ENCODE results near the gene CHCHD4. TPM values are rescaled to one million over a fixed set of nuclear protein-coding genes. Genes with fewer than 3 reads are reported as not detected.

The CHCHD4 gene
- total RNA-seq, 8 experiments from 2014 or later: 9.4 to 28.1 (median 13.9) TPM

DNA sequence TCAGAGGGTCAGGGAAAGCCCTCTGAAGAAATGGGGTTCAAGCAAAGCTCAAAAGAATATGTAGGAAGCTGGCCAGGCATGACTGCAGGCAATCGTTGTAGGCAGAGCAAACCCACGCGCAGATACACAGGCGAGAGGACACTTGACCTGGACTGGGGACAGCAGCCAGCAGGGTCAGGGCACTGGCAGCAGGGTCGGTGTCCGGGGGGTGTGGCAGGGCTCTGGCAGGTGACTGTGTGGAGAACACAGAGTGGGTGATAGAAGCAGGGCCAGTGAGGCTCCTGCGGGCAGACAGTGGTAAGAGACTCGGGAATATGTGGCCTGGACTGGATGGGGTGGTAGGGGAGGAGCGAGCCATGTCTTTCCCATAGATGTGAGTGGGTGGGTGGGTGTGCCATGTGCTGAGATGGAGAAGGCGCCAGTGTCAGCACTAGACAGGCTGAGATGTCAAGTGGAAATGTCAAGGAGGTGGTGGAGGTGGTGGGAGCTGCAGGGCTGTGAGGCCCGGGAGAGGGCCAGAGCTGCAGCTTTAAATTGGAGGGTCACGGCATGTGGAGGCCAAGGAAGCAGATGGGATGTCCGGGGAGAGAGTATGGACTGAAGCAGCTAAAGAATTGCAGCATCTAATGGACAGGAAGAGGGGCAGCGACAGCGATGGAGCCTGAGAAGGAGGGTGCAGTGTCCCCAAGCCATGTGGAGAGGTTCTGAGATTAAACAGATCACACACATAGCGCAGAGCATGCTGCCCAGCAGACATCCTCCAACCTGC, 13.6 kb upstream of the CHCHD4 start:
- ATAC-seq (replicated peaks in 6 of 8): no peak
- 72 to 98% (median 94%) methylated on average over 2 to 8 of the region's 16 CpGs; no CpG with 5 or more reads in 4 of the 10 experiments for WGBS, 10 experiments
- in situ Hi-C loops (cut with MboI; ENCODE audit: low pct_unique_long_range_greater_than_20kb in 2 of 9, low sequenced_read_pairs in 9 of 9, unreplicated experiment in 9 of 9): no loop called here
- Histone ChIP-seq H3K4me1 (replicated peaks in 1 of 2) (no peaks in the 10 kb centered on the region), H3K4me3 (no peak overlapping the region), H3K27ac (no peak overlapping the region)

DNA sequence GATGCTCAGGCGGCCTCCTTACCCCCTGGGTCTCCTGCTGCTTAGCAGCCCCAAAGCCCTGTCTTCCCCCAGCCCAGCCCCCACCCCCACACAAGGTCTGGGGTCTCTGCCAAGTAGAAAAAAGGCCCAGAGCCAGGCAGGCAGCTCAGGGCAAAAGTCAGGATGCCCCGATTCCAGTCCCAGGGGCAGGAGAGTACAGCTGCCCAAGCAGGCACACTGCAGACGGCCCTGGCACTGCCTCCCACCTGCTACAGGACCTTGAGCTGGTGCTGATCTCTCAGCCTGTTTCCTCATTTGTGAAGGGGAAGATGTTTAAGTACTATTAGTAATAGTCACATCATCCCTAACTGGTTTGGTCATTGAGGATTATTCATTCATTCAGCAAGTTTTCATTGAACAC, 12.8 kb upstream of the CHCHD4 start:
- Histone ChIP-seq H3K27ac (no peak overlapping the region), H3K4me3 (no peak overlapping the region), H3K4me1 (replicated peaks in 1 of 2) (no peaks in the 10 kb centered on the region)
- no peak for ATAC-seq (replicated peaks in 6 of 8)
- in situ Hi-C loops (cut with MboI; ENCODE audit: low pct_unique_long_range_greater_than_20kb in 2 of 9, low sequenced_read_pairs in 9 of 9, unreplicated experiment in 9 of 9): no loop called here
- WGBS, 10 experiments: 71 to 100% methylated on average over 2 of the region's 3 CpGs; no CpG with 5 or more reads in 8 of the 10 experiments

DNA sequence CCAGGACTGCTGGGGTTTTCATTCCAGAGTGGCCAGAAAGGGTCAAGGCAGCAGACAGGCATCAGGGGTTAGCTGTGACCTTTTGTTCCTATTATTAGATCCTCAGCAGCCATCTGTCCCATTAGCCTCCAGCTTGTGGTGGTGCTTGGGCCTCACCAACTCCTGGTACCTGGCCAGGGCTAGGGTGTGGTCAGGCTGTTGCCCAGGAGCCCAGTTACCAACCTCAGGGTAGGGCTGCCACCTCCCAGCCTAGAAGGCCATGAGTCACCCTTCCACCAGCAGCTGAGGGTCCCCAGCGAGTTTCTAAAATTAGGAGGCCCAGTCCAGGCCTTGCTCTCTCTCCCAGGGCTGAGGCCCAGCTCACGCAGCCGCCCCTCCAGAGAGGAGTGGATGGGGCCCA, 12.3 kb upstream of the CHCHD4 start:
- H3K27ac ChIP-seq: no peak overlapping the region
- peak in 2 of 8 experiments; percentile 10 to 13 for ATAC-seq (replicated peaks in 6 of 8)
- no CpG with 5 or more reads among the region's 3 CpGs for WGBS, 10 experiments

DNA sequence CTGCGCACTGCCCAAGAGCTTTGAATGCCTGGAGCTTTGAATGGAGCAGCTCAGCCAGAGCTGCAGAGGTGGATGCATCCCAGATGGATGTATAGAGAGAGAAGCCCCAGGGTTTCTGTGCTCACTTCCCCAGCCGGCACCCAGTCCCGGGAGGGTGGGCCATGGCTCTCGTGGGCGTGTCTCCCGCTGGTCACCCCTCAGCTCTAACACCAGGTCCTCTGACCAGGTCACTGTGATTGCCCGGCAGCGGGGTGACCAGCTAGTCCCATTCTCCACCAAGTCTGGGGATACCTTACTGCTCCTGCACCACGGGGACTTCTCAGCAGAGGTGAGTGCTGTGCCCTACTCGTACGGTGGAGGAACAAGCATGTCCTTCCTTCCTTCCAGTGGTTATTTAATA, 10.9 kb upstream of the CHCHD4 start:
- no peak for ATAC-seq (replicated peaks in 6 of 8)
- WGBS, 10 experiments: 70 to 100% (median 90%) methylated on average over 2 to 6 of the region's 11 CpGs; no CpG with 5 or more reads in 5 of the 10 experiments

More for the DNA sequence above, 12.3 kb upstream of the CHCHD4 start:
- in situ Hi-C loops (cut with MboI; ENCODE audit: low pct_unique_long_range_greater_than_20kb in 2 of 9, low sequenced_read_pairs in 9 of 9, unreplicated experiment in 9 of 9): no loop called here
- no peaks in the 10 kb centered on the region for H3K4me1 ChIP-seq (replicated peaks in 1 of 2)
- no peak overlapping the region for H3K4me3 ChIP-seq

DNA sequence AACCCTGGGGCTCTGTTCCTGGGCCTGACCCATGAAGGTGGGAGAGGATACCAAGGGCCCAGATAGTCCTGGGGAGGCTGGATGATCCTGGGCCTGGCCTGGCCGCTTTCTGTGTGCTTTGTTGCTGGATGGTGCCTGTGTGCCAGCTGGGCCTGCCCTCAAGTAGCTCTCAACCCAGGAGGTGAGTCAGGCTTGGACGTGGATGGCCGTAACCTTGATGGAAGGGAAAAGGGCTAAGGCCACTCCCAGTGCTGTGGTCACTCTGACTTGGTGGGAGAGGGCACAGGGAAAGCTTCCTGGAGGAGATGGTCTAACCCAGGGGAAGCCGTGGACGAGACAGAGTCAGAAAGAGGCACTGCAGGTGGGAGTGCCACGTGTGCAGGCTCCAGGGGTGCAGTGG, 9.6 kb upstream of the CHCHD4 start:
- no peak for ATAC-seq (replicated peaks in 6 of 8)
- 80 to 93% methylated on average over 2 to 4 of the region's 6 CpGs; no CpG with 5 or more reads in 8 of the 10 experiments for WGBS, 10 experiments
- no peaks in the 10 kb centered on the region for H3K4me1 ChIP-seq (replicated peaks in 1 of 2)
- no peak overlapping the region for H3K4me3 ChIP-seq
- in situ Hi-C loops (cut with MboI; ENCODE audit: low pct_unique_long_range_greater_than_20kb in 2 of 9, low sequenced_read_pairs in 9 of 9, unreplicated experiment in 9 of 9): no loop called here
- no peak overlapping the region for H3K27ac ChIP-seq

More for the DNA sequence above, 10.9 kb upstream of the CHCHD4 start:
- no peaks in the 10 kb centered on the region for H3K4me1 ChIP-seq (replicated peaks in 1 of 2)
- in situ Hi-C loops (cut with MboI; ENCODE audit: low pct_unique_long_range_greater_than_20kb in 2 of 9, low sequenced_read_pairs in 9 of 9, unreplicated experiment in 9 of 9): no loop called here
- H3K4me3 ChIP-seq: no peak overlapping the region
- H3K27ac ChIP-seq: no peak overlapping the region

DNA sequence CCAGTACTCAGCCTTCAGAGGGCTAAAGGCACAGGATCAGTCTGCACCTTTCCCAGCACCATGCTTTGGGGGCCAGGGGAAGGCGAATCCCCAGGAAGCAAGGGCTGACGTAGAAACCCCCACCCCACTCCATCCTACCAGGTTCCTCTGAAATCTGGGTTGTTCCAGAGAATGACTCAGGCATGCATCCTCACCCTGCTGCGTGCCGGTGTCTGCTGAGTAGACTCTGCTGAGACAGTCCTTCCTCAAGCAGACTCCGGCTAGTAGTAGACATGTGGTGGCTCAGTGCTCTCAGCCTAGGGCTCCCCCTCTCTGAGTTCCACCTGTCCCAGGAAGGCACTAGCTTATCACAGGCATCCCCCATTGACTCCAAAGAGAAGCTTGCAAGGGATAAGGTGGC, 9.2 kb upstream of the CHCHD4 start:
- no peak for ATAC-seq (replicated peaks in 6 of 8)
- Histone ChIP-seq H3K4me1 (replicated peaks in 1 of 2) (no peaks in the 10 kb centered on the region), H3K27ac (no peak overlapping the region), H3K4me3 (no peak overlapping the region)
- in situ Hi-C loops (cut with MboI; ENCODE audit: low pct_unique_long_range_greater_than_20kb in 2 of 9, low sequenced_read_pairs in 9 of 9, unreplicated experiment in 9 of 9): no loop called here
- 100% methylated on average over 1 to 2 of the region's 5 CpGs; no CpG with 5 or more reads in 8 of the 10 experiments for WGBS, 10 experiments

DNA sequence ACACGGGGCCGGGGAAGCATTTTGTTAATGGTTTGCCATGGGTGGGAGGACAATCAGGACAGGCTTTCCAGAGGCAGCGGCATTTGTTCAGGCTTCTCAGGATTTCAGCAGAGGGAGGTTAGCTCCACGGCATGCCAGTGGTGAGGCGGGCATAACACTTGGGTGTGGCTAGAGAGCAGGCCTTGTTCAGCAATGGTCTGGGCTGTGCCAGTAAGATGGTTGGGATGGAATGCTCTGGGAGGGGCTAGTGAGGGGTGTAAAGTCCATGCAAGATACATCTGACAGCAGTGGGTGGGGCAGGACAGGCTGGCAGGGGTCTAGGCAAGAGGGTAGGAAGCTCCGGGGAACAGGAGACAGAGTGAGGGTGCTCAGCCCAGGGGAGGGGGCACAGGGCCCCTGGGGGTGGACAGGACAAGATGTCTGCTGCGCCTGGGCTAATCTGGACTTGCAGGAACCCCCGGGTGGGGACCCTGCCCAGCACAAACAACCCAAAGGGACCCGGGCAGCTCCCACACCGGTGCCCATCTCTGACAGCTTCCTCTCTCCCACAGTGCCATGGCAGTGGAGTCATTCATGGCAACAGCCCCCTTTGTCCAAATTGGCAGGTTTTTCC, 8.6 kb upstream of the CHCHD4 start:
- no peak overlapping the region for H3K4me3 ChIP-seq
- no peak overlapping the region for H3K27ac ChIP-seq
- H3K4me1 ChIP-seq (replicated peaks in 1 of 2): no peaks in the 10 kb centered on the region
- 60 to 100% (median 83%) methylated on average over 2 to 3 of the region's 10 CpGs; no CpG with 5 or more reads in 5 of the 10 experiments for WGBS, 10 experiments
- ATAC-seq (replicated peaks in 6 of 8): peak in 3 of 8 experiments; percentile 14 to 32 (median 17)
- in situ Hi-C loops (cut with MboI; ENCODE audit: low pct_unique_long_range_greater_than_20kb in 2 of 9, low sequenced_read_pairs in 9 of 9, unreplicated experiment in 9 of 9): no loop called here

DNA sequence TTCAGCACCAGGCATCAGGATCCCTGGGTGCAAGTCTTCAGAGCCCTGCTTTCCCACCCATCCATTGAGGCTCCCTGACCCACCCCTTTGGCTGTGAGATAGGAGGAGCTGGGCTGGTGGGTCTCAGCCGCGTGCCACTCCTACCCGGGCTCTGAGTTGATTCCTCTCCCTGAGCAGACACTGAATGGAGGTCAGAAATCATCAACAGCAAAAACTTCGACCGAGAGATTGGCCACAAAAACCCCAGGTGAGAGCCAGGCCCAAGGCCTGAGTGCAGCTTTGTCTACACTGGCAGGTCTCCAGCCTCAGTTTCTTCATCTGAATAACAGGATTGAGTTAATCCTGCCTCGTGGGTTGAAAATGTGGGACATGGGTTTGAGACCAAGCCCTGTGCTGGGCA, 8.0 kb upstream of the CHCHD4 start:
- in situ Hi-C loops (cut with MboI; ENCODE audit: low pct_unique_long_range_greater_than_20kb in 2 of 9, low sequenced_read_pairs in 9 of 9, unreplicated experiment in 9 of 9): no loop called here

DNA sequence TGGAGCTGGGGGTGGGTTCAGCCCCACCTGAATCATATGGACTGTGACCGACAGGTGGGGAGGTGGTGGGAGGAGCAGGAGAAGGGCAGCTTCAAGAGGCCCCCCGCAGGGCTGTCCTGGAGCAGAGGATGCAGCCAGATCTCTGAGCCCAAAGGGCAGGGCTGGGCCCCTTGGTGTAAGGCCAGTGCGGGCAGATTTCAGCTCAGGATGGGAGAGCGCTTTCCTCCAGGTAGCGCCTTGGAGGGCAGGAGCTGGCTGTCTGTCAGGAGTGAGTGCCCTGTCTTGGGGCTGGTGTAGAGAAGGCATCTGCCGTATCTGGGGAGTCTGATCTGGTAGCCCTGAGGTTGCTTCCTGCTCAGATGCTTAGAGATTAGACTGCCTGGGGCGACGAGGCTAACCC, 7.5 kb upstream of the CHCHD4 start:
- ATAC-seq (replicated peaks in 6 of 8): no peak

More for the DNA sequence above, 8.0 kb upstream of the CHCHD4 start:
- H3K27ac ChIP-seq: no peak overlapping the region
- no peaks in the 10 kb centered on the region for H3K4me1 ChIP-seq (replicated peaks in 1 of 2)
- 100% methylated on average over 2 of the region's 6 CpGs; no CpG with 5 or more reads in 9 of the 10 experiments for WGBS, 10 experiments
- no peak overlapping the region for H3K4me3 ChIP-seq
- no peak for ATAC-seq (replicated peaks in 6 of 8)

DNA sequence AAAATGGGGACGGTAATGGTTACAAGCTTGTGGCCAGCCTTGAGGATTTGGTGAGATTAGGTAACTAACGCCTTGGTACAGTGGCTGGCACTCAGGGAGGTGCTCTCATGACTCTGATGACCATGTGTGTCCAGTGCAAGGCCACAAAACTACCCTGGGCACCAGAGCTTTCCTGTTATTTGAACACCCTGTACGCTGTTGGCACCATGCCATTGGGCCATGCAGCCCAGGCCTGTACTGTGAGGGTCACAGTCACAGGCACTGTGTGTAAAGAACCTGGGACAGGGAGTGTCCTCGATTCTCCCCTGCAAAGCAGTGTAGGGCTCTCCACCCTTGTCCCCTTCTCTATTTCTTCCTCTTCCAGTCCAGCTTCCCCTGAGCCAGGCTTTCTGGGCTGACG, 6.5 kb upstream of the CHCHD4 start:
- WGBS, 10 experiments: 0 to 100% (median 94%) methylated on average over 1 to 3 of the region's 5 CpGs; no CpG with 5 or more reads in 3 of the 10 experiments
- no peak overlapping the region for H3K27ac ChIP-seq
- H3K4me1 ChIP-seq (replicated peaks in 1 of 2): peaks cover 4 to 6% of the 10 kb centered on the region in 2 donors
- in situ Hi-C loops (cut with MboI; ENCODE audit: low pct_unique_long_range_greater_than_20kb in 2 of 9, low sequenced_read_pairs in 9 of 9, unreplicated experiment in 9 of 9): no loop called here
- no peak for ATAC-seq (replicated peaks in 6 of 8)
- H3K4me3 ChIP-seq: no peak overlapping the region

More for the DNA sequence above, 7.5 kb upstream of the CHCHD4 start:
- in situ Hi-C loops (cut with MboI; ENCODE audit: low pct_unique_long_range_greater_than_20kb in 2 of 9, low sequenced_read_pairs in 9 of 9, unreplicated experiment in 9 of 9): no loop called here
- Histone ChIP-seq H3K4me3 (no peak overlapping the region), H3K4me1 (replicated peaks in 1 of 2) (no peaks in the 10 kb centered on the region), H3K27ac (no peak overlapping the region)
- 100% methylated on average over 1 to 3 of the region's 8 CpGs; no CpG with 5 or more reads in 5 of the 10 experiments for WGBS, 10 experiments

DNA sequence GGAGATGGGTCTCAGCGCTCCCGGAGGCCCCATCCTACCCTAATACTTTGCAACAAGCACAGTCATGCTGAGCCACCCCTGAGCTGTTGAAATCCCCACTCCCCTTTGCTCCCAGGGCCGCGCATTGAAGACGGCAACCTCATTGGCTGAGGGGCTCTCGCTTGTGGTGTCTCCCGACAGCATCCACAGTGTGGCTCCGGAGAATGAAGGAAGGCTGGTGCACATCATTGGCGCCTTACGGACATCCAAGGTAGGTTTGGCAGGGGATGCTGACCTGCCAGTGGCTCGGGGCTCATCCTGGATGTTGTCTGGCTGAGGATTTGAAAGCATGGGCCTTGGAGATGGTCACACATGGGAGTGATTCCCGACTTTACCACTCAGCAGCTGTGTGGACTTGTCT, 6.0 kb upstream of the CHCHD4 start:
- Histone ChIP-seq H3K4me1 (replicated peaks in 1 of 2) (peaks cover 4 to 9% of the 10 kb centered on the region in 2 donors), H3K4me3 (no peak overlapping the region), H3K27ac (no peak overlapping the region)
- in situ Hi-C loops (cut with MboI; ENCODE audit: low pct_unique_long_range_greater_than_20kb in 2 of 9, low sequenced_read_pairs in 9 of 9, unreplicated experiment in 9 of 9): no loop called here
- 90 to 100% (median 98%) methylated on average over 1 to 9 of the region's 12 CpGs; no CpG with 5 or more reads in 6 of the 10 experiments for WGBS, 10 experiments
- ATAC-seq (replicated peaks in 6 of 8): no peak

DNA sequence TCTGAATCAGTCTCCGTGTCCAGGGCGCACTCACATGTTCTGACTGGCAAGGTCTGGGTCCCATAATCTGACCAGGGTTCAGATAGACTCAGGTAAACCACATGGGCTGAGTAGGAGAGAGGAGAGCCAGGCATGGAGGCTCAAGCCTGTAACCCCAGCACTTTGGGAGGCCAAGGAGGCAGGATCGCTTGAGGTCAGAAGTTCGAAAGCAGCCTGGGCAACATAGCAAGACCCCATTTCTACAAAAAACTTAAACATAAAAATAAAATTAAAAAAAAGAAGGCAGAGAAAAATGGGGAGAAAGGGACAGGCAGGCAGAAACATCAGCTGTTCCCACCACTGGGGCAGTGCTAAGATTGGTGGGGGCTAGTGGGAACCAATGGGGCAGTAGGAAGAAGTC, 5.6 kb upstream of the CHCHD4 start:
- Histone ChIP-seq H3K4me3 (no peak overlapping the region), H3K4me1 (replicated peaks in 1 of 2) (peaks cover 4 to 9% of the 10 kb centered on the region in 2 donors), H3K27ac (no peak overlapping the region)
- WGBS, 10 experiments: 91 to 100% (median 100%) methylated on average over 1 to 4 of the region's 4 CpGs
- no peak for ATAC-seq (replicated peaks in 6 of 8)
- in situ Hi-C loops (cut with MboI; ENCODE audit: low pct_unique_long_range_greater_than_20kb in 2 of 9, low sequenced_read_pairs in 9 of 9, unreplicated experiment in 9 of 9): no loop called here

DNA sequence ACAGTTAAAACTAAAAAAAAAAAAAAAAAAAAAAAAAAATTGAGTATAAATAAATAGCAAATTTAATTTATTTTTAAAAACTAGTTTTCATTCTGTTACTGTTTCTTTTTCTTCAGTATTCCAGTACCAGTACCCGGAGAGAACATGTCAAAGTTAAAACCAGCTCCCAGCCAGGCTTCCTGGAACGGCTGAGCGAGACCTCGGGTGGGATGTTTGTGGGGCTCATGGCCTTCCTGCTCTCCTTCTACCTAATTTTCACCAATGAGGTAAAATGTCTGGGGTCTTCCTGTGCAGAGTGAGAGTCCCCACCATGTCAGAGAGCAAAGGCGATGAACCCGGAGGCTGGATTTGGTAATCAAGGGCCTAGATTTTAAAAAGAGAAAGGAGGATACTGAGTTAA, 4.6 kb upstream of the CHCHD4 start:
- no peak for ATAC-seq (replicated peaks in 6 of 8)
- no peak overlapping the region for H3K4me3 ChIP-seq
- in situ Hi-C loops (cut with MboI; ENCODE audit: low pct_unique_long_range_greater_than_20kb in 2 of 9, low sequenced_read_pairs in 9 of 9, unreplicated experiment in 9 of 9): no loop called here
- WGBS, 10 experiments: 88 to 100% (median 98%) methylated on average over 2 to 6 of the region's 6 CpGs; no CpG with 5 or more reads in 1 of the 10 experiments
- H3K4me1 ChIP-seq (replicated peaks in 1 of 2): peaks cover 4 to 9% of the 10 kb centered on the region in 2 donors
- no peak overlapping the region for H3K27ac ChIP-seq

Data from motor neuron (in vitro differentiated cells).